Calu3 (cell line): Measurements from ENCODE around the gene LMAN2. TPM values are rescaled to one million over a fixed set of nuclear protein-coding genes. Genes with fewer than 3 reads are reported as not detected.

Experiments used
- BruUV-seq: library from RNA; stranded (reverse); fragments of 400-500 nt; replicated peaks from 2 replicates; lab custom pipeline; 2021; lab: Mats Ljungman, UMichigan
- CTCF ChIA-PET: fragments of 300-600 bp; sonication (Branson Sonifier 250); formaldehyde crosslinking; loops from one replicate; lab custom pipeline; 2022; ENCODE audit warnings: antibody characterized with exemption; lab: Charles Lee
- DNase-seq: peaks from one replicate; pipeline ENCODE4 v3.0.0; 2022
- H3K27ac Mint-ChIP-seq: one replicate; pipeline ENCODE4 v1.8.0; 2022; ENCODE audit warnings: mixed read lengths; ENCODE audit not compliant: unreplicated experiment
- H3K27me3 Mint-ChIP-seq: one replicate; pipeline ENCODE4 v1.8.0; 2022; ENCODE audit warnings: mixed read lengths; ENCODE audit not compliant: unreplicated experiment
- H3K36me3 Mint-ChIP-seq: one replicate; pipeline ENCODE4 v1.8.0; 2022; ENCODE audit warnings: mild to moderate bottlenecking, moderate library complexity, mixed read lengths; ENCODE audit not compliant: insufficient read depth, unreplicated experiment
- H3K4me1 Mint-ChIP-seq: one replicate; pipeline ENCODE4 v1.8.0; 2022; ENCODE audit warnings: mild to moderate bottlenecking, low read depth, mixed read lengths; ENCODE audit not compliant: unreplicated experiment
- H3K4me3 Mint-ChIP-seq: one replicate; pipeline ENCODE4 v1.8.0; 2022; ENCODE audit warnings: mild to moderate bottlenecking, low read depth, moderate library complexity, mixed read lengths; ENCODE audit not compliant: unreplicated experiment
- H3K9me3 Mint-ChIP-seq: one replicate; pipeline ENCODE4 v1.8.0; 2022; ENCODE audit warnings: low read depth, mixed read lengths; ENCODE audit not compliant: unreplicated experiment
- CTCF ChIP-seq: fragments of 200-600 bp; IDR thresholded peaks from one replicate; pipeline ENCODE4 v1.8.0; 2022; ENCODE audit warnings: antibody characterized with exemption; ENCODE audit not compliant: unreplicated experiment
- intact Hi-C: fragments of 100-400 bp; cut with micrococcal nuclease; formaldehyde crosslinking; loops from one replicate; pipeline ENCODE4 v1.10.0; 2022; ENCODE audit not compliant: unreplicated experiment
- total RNA-seq: library from RNA; stranded (reverse); gene quantifications from 2 replicates; pipeline ENCODE4 v1.2.3, GENCODE V29; 2022

The LMAN2 gene
- total RNA-seq, 1 experiment from 2014 or later = 278 TPM

- Mint-ChIP-seq H3K27me3 (no peaks in the 10 kb centered on the region), H3K4me1 (peaks cover 36% of the 10 kb centered on the region), H3K36me3 (peaks cover 49% of the 10 kb centered on the region), H3K27ac (no peak overlapping the region), H3K4me3 (no peak overlapping the region), H3K9me3 (no peaks in the 10 kb centered on the region)
- intact Hi-C loops = no loop called here
- CTCF ChIA-PET = interaction anchor here (0.6 kb wide), 1 partner anchor 1600 kb away, joined by 3 read pairs; no protein-coding TSS in a partner anchor
- no peak for DNase-seq
- no TSS peak for BruUV-seq
- no peak for TF ChIP-seq CTCF
These were observed 53.5 kb downstream of the LMAN2 start for GRCh38 chr5:177297922-177298321.

- DNase-seq = no peak
- Mint-ChIP-seq H3K4me1 (peaks cover 26% of the 10 kb centered on the region), H3K27me3 (no peaks in the 10 kb centered on the region), H3K27ac (no peak overlapping the region), H3K36me3 (peaks cover 36% of the 10 kb centered on the region), H3K9me3 (no peaks in the 10 kb centered on the region), H3K4me3 (no peak overlapping the region)
- CTCF ChIA-PET = interaction anchor here (0.5 to 0.8 kb wide), 2 partner anchors 11 to 20 kb away, joined by 3 to 4 read pairs; no protein-coding TSS in a partner anchor
- no peak for TF ChIP-seq CTCF
- intact Hi-C loops = no loop called here
- BruUV-seq = no TSS peak
These were observed 54.9 kb downstream of the LMAN2 start for GRCh38 chr5:177296581-177296980.

GRCh38 chr5:177295924-177296323 lies 55.5 kb downstream of the LMAN2 start:
- Mint-ChIP-seq H3K9me3 (no peaks in the 10 kb centered on the region), H3K4me3 (no peak overlapping the region), H3K4me1 (peaks cover 20% of the 10 kb centered on the region), H3K27me3 (no peaks in the 10 kb centered on the region), H3K27ac (no peak overlapping the region), H3K36me3 (peaks cover 29% of the 10 kb centered on the region)
- TF ChIP-seq CTCF = no peak
- DNase-seq = no peak
- intact Hi-C loops = no loop called here
- CTCF ChIA-PET = no interaction called here
- BruUV-seq = no TSS peak

GRCh38 chr5:177294632-177295031 lies 56.8 kb downstream of the LMAN2 start:
- Mint-ChIP-seq H3K36me3 (peaks cover 28% of the 10 kb centered on the region), H3K4me3 (no peak overlapping the region), H3K27ac (no peak overlapping the region), H3K4me1 (peaks cover 7% of the 10 kb centered on the region), H3K9me3 (no peaks in the 10 kb centered on the region), H3K27me3 (no peaks in the 10 kb centered on the region)
- no TSS peak for BruUV-seq
- TF ChIP-seq CTCF = no peak
- intact Hi-C loops = no loop called here
- DNase-seq = no peak
- CTCF ChIA-PET = no interaction called here
